ENCODE results near the gene CTNND2. TPM values are rescaled to one million over a fixed set of nuclear protein-coding genes. Genes with fewer than 3 reads are reported as not detected.
A peak's percentile ranks its signal among the peaks of the same experiment; 100 is the strongest.

The CTNND2 gene
- total RNA-seq, 1 experiment from 2014 or later = 7.0 TPM

DNA sequence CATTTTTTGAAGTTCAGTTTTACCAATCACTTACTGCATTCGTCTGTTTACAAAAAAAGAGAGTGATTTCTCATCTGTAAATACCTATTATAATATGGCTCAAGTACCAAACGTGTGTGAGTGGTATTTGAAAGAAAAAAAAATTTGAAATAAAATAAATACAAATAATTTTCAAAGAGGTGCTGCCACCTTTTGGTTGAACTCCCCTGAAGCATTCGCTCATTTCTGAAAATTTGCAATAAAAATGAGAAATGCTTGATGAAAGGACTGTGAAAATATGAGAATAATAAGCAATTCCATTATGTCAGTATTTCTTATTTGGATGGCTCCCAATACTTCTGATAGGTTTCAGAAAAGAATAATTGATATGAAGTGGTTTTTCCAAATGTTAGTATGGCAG, 409.9 kb downstream of the CTNND2 start:
- TF ChIP-seq, protein P1, sequence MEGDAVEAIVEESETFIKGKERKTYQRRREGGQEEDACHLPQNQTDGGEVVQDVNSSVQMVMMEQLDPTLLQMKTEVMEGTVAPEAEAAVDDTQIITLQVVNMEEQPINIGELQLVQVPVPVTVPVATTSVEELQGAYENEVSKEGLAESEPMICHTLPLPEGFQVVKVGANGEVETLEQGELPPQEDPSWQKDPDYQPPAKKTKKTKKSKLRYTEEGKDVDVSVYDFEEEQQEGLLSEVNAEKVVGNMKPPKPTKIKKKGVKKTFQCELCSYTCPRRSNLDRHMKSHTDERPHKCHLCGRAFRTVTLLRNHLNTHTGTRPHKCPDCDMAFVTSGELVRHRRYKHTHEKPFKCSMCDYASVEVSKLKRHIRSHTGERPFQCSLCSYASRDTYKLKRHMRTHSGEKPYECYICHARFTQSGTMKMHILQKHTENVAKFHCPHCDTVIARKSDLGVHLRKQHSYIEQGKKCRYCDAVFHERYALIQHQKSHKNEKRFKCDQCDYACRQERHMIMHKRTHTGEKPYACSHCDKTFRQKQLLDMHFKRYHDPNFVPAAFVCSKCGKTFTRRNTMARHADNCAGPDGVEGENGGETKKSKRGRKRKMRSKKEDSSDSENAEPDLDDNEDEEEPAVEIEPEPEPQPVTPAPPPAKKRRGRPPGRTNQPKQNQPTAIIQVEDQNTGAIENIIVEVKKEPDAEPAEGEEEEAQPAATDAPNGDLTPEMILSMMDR (conservative IDR thresholded peaks at IDR 0.05) = peak; percentile 67
- no peak overlapping the region for H3K18ac ChIP-seq (ENCODE audit: insufficient read length, low read depth, low read length)
- no CpG with 5 or more reads among the region's 3 CpGs for WGBS (ENCODE audit: extremely low coverage, insufficient read length, low lambda C conversion rate)
- no peak overlapping the region for H2BK5ac ChIP-seq (ENCODE audit: insufficient read length, low read length)
- no peak overlapping the region for H2BK15ac ChIP-seq (ENCODE audit: low read depth, low read length)
- no peak overlapping the region for H2AK5ac ChIP-seq (ENCODE audit: insufficient read length, low read length)
- H3K4me2 ChIP-seq (ENCODE audit: insufficient read depth, insufficient read length, low read length) = no peak overlapping the region
- no peak overlapping the region for H2BK20ac ChIP-seq (ENCODE audit: low read depth, low read length, poor library complexity, severe bottlenecking)
- H4K5ac ChIP-seq (ENCODE audit: insufficient read length, low read depth, low read length) = no peak overlapping the region
- no peak overlapping the region for H2AFZ ChIP-seq (ENCODE audit: low read length)
- H3K9me3 ChIP-seq (ENCODE audit: control insufficient read depth, low read depth, low read length) = no peaks in the 10 kb centered on the region
- H3K27ac ChIP-seq (ENCODE audit: insufficient read length, low read depth, low read length) = no peak overlapping the region
- Mint-ChIP-seq H3K27me3 (ENCODE audit: low read depth) (no peaks in the 10 kb centered on the region), H3K4me3 (no peak overlapping the region), H3K4me1 (peaks cover 0 to 3% of the 10 kb centered on the region in 2 experiments; a peak in 2 of 4 replicates), H3K36me3 (ENCODE audit: insufficient read depth in 1 of 3, low read depth in 3 of 3) (no peaks in the 10 kb centered on the region), H3K27ac (no peak overlapping the region), H3K9me3 (no peaks in the 10 kb centered on the region)
- no peak overlapping the region for H3K56ac ChIP-seq (ENCODE audit: insufficient read length, low read depth, low read length)
- H3K14ac ChIP-seq (ENCODE audit: insufficient read depth, low read length) = no peak overlapping the region
- H3K79me2 ChIP-seq (ENCODE audit: insufficient read depth, low read length) = no peaks in the 10 kb centered on the region
- H4K91ac ChIP-seq (ENCODE audit: insufficient read length, low read depth, low read length) = no peak overlapping the region
- H3K4ac ChIP-seq (ENCODE audit: low read depth, low read length) = no peak overlapping the region
- H3K79me1 ChIP-seq (ENCODE audit: insufficient read depth, low read depth, low read length, poor library complexity, severe bottlenecking) = no peaks in the 10 kb centered on the region
- no peak overlapping the region for H4K8ac ChIP-seq (replicated peaks; ENCODE audit: insufficient read length, low read depth, low read length)
- H3T11ph ChIP-seq (ENCODE audit: low read length) = no peak overlapping the region
- no peak for DNase-seq
- H3K23me2 ChIP-seq (ENCODE audit: insufficient read length, low read depth, low read length, poor library complexity, severe bottlenecking) = no peaks in the 10 kb centered on the region
- no peaks in the 10 kb centered on the region for H3K27me3 ChIP-seq (ENCODE audit: insufficient read depth, low read length)
- no peak overlapping the region for H3K9ac ChIP-seq (ENCODE audit: extremely low read depth, insufficient read length, low read length)
- H4K20me1 ChIP-seq (ENCODE audit: control insufficient read depth, insufficient read depth, insufficient read length) = no peaks in the 10 kb centered on the region
- no peak overlapping the region for H2BK12ac ChIP-seq (ENCODE audit: insufficient read length, low read depth, low read length)
- no peak overlapping the region for H3K23ac ChIP-seq (ENCODE audit: insufficient read length, low read depth, low read length)
- no peaks in the 10 kb centered on the region for H3K4me1 ChIP-seq (ENCODE audit: insufficient read depth, low read length)
- H2BK120ac ChIP-seq (ENCODE audit: low read depth, low read length, poor library complexity, severe bottlenecking) = no peak overlapping the region
